Measurements from ENCODE around the gene WDR6. TPM values are rescaled to one million over a fixed set of nuclear protein-coding genes. Genes with fewer than 3 reads are reported as not detected.

WDR6 gene
- total and polyA plus RNA-seq, 4 donors, result 80.3 to 138 (median 109) TPM

GRCh38 chr3:49015072-49015471 lies 7.9 kb downstream of the WDR6 start:
- no peak for ATAC-seq (ENCODE audit: insufficient read depth, low FRiP score)
- 86 to 88% methylated on average over 8 of the region's 8 CpGs for WGBS, 2 donors
- Histone ChIP-seq H3K36me3 (ENCODE audit: control insufficient read depth in 4 of 4, insufficient read depth in 4 of 4, low read length in 4 of 4) (peaks cover 12 to 45% (median 30%) of the 10 kb centered on the region in 4 donors), H3K27me3 (ENCODE audit: control insufficient read depth in 3 of 3, insufficient read depth in 3 of 3, low read length in 2 of 3) (no peaks in the 10 kb centered on the region), H3K27ac (ENCODE audit: low read depth in 1 of 2, low read length in 1 of 2) (no peak overlapping the region), H3K4me1 (ENCODE audit: control insufficient read depth in 5 of 5, insufficient read depth in 5 of 5, low read length in 5 of 5) (peaks cover 2 to 15% (median 8%) of the 10 kb centered on the region in 5 donors), H3K9me3 (ENCODE audit: control insufficient read depth in 4 of 4, insufficient read depth in 3 of 4, low read length in 3 of 4) (no peaks in the 10 kb centered on the region), H3K4me3 (no peak overlapping the region), H3K9ac (ENCODE audit: insufficient read depth in 1 of 2, low read length in 2 of 2) (no peak overlapping the region)
- no peak for TF ChIP-seq CTCF (IDR thresholded peaks at IDR 0.05; ENCODE audit: control extremely low read depth, extremely low read depth)
- DNase-seq, result no peak

- Histone ChIP-seq H3K9ac (ENCODE audit: insufficient read depth in 1 of 2, low read length in 2 of 2) (no peak overlapping the region), H3K27me3 (ENCODE audit: control insufficient read depth in 3 of 3, insufficient read depth in 3 of 3, low read length in 2 of 3) (no peaks in the 10 kb centered on the region), H3K36me3 (ENCODE audit: control insufficient read depth in 4 of 4, insufficient read depth in 4 of 4, low read length in 4 of 4) (peaks cover 12 to 45% (median 30%) of the 10 kb centered on the region in 4 donors), H3K4me1 (ENCODE audit: control insufficient read depth in 5 of 5, insufficient read depth in 5 of 5, low read length in 5 of 5) (peaks cover 6 to 22% (median 12%) of the 10 kb centered on the region in 5 donors), H3K9me3 (ENCODE audit: control insufficient read depth in 4 of 4, insufficient read depth in 3 of 4, low read length in 3 of 4) (no peaks in the 10 kb centered on the region), H3K27ac (ENCODE audit: low read depth in 1 of 2, low read length in 1 of 2) (no peak overlapping the region), H3K4me3 (no peak overlapping the region)
- no peak for TF ChIP-seq CTCF (IDR thresholded peaks at IDR 0.05; ENCODE audit: control extremely low read depth, extremely low read depth)
- ATAC-seq (ENCODE audit: insufficient read depth, low FRiP score) (no peak), DNase-seq (no peak)
- WGBS, 2 donors, result 80 to 87% methylated on average over 6 of the region's 6 CpGs
These were observed 8.6 kb downstream of the WDR6 start for GRCh38 chr3:49015765-49016164.

DNA sequence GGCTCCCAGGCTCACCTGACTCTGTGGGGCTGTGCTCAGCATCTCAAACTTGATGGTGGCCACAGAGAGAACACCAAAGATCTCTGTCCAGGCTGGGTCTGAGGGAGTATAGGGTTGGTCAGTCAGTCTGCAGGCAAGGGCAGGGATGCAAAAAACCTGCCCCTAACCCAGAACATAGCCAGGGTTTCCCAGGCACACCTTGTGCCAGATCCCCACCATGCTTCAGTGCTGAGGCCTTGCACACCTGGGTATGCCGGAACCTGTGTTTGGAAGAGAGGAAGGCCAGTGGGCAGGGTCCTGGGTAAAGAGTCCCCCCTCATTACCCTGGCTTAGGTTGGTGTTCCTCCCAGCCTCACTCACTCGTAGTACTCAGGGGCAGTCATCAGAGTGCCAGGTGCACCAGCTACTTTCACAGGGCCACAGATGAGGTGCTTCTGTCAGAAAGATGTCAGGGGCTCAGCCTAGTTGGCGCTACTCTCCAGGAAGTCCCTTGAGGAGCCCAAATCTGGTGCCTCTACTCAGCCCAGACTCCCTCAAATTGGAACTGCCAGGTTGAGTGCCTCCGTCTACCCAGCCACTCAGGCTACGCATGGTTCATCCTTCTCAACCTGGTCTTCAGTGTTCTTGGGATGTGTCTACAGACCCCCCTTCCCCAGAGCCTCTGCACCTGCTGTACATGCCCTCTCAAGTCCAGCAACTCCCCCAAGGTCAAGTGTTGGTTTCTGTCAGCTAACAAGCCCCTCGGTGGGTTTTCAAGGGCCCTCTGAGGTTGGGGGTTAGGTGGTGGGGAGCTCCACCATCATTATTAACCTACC lies 9.4 kb downstream of the WDR6 start:
- no peak for TF ChIP-seq CTCF (IDR thresholded peaks at IDR 0.05; ENCODE audit: control extremely low read depth, extremely low read depth)
- Histone ChIP-seq H3K9me3 (ENCODE audit: control insufficient read depth in 4 of 4, insufficient read depth in 3 of 4, low read length in 3 of 4) (no peaks in the 10 kb centered on the region), H3K27ac (ENCODE audit: low read depth in 1 of 2, low read length in 1 of 2) (no peak overlapping the region), H3K27me3 (ENCODE audit: control insufficient read depth in 3 of 3, insufficient read depth in 3 of 3, low read length in 2 of 3) (no peaks in the 10 kb centered on the region), H3K4me3 (no peak overlapping the region), H3K4me1 (ENCODE audit: control insufficient read depth in 5 of 5, insufficient read depth in 5 of 5, low read length in 5 of 5) (peaks cover 6 to 22% (median 12%) of the 10 kb centered on the region in 5 donors), H3K9ac (ENCODE audit: insufficient read depth in 1 of 2, low read length in 2 of 2) (no peak overlapping the region), H3K36me3 (ENCODE audit: control insufficient read depth in 4 of 4, insufficient read depth in 4 of 4, low read length in 4 of 4) (peaks cover 12 to 42% (median 29%) of the 10 kb centered on the region in 4 donors)
- no peak for DNase-seq
- no peak for ATAC-seq (ENCODE audit: insufficient read depth, low FRiP score)
- WGBS, 2 donors, result 88% methylated on average over 6 of the region's 6 CpGs

Measured in lung (tissue), 12 donors.